Activated naive CD8-positive, alpha-beta T cell treated with anti-CD3 and anti-CD28 coated beads, Interleukin-2, amount 10 ng/mL, durations not matched to agents 7 days and 5 days (primary cell): ENCODE results near the gene EML6. TPM values are rescaled to one million over a fixed set of nuclear protein-coding genes. Genes with fewer than 3 reads are reported as not detected.
"Not testable (repeated sequence)": the region's sequence is repeated elsewhere in the genome, so short reads cannot be mapped to it uniquely, and the experiment has no call there.

ENCODE experiments used
- ATAC-seq: fragments of 150-1000 bp; cut with Tn5 transposase; one replicate; pipeline ENCODE4 v1.10.0; 2021; ENCODE audit warnings: low read depth, moderate library complexity
- POLR2A ChIA-PET: fragments of 350-600 bp; sonication (Branson Sonifier 250); formaldehyde crosslinking; loops from one replicate; lab custom pipeline; 2021; ENCODE audit warnings: antibody characterized with exemption; lab: Charles Lee
- DNase-seq: peaks from one replicate; pipeline ENCODE4 v3.0.0; 2021
- H3K27ac Mint-ChIP-seq: one replicate; pipeline ENCODE4 v1.8.0; 2022; ENCODE audit warnings: mild to moderate bottlenecking, mixed read lengths
- H3K27me3 Mint-ChIP-seq: one replicate; pipeline ENCODE4 v1.8.0; 2022; ENCODE audit warnings: mild to moderate bottlenecking, moderate library complexity, mixed read lengths
- H3K36me3 Mint-ChIP-seq: one replicate; pipeline ENCODE4 v1.8.0; 2021; ENCODE audit warnings: mild to moderate bottlenecking, mixed read lengths
- H3K4me1 Mint-ChIP-seq: one replicate; pipeline ENCODE4 v1.8.0; 2021; ENCODE audit warnings: mixed read lengths
- H3K4me3 Mint-ChIP-seq: one replicate; pipeline ENCODE4 v1.8.0; 2022; ENCODE audit warnings: mild to moderate bottlenecking, moderate library complexity, mixed read lengths
- H3K9me3 Mint-ChIP-seq: one replicate; pipeline ENCODE4 v1.8.0; 2021; ENCODE audit warnings: mixed read lengths
- total RNA-seq, 2 experiments: library from RNA; stranded (reverse); gene quantifications; one replicate each; pipeline ENCODE4 v1.2.3, GENCODE V29; 2021

Gene EML6
- total RNA-seq, 2 experiments from 2014 or later, result 2.1 to 2.4 TPM

- H3K27me3 Mint-ChIP-seq, result peaks cover 4% of the 10 kb centered on the region
- H3K36me3 Mint-ChIP-seq, result no peaks in the 10 kb centered on the region
- POLR2A ChIA-PET, result no interaction called here
- no peak overlapping the region for H3K27ac Mint-ChIP-seq
- DNase-seq (no peak), ATAC-seq (no peak)
- H3K9me3 Mint-ChIP-seq, result no peaks in the 10 kb centered on the region
- no peak overlapping the region for H3K4me3 Mint-ChIP-seq
- peaks cover 4% of the 10 kb centered on the region for H3K4me1 Mint-ChIP-seq
Observed at GRCh38 chr2:54836477-54836876, 113.0 kb downstream of the EML6 start.

- DNase-seq (peak; percentile 46), ATAC-seq (peak; percentile 71)
- Mint-ChIP-seq H3K27me3 (peaks cover 5% of the 10 kb centered on the region), H3K4me1 (peaks cover 4% of the 10 kb centered on the region), H3K9me3 (no peaks in the 10 kb centered on the region), H3K4me3 (no peak overlapping the region), H3K36me3 (no peaks in the 10 kb centered on the region), H3K27ac (no peak overlapping the region)
- POLR2A ChIA-PET, result no interaction called here
Observed at GRCh38 chr2:54838585-54839035, 115.1 kb downstream of the EML6 start.

GRCh38 chr2:54839461-54840255 is 116.2 kb downstream of the EML6 start:
- H3K4me1 Mint-ChIP-seq, result peaks cover 4% of the 10 kb centered on the region
- DNase-seq (no peak), ATAC-seq (no peak)
- no peaks in the 10 kb centered on the region for H3K36me3 Mint-ChIP-seq
- POLR2A ChIA-PET, result no interaction called here
- no peak overlapping the region for H3K27ac Mint-ChIP-seq
- H3K27me3 Mint-ChIP-seq, result peaks cover 3% of the 10 kb centered on the region
- H3K9me3 Mint-ChIP-seq, result no peaks in the 10 kb centered on the region
- H3K4me3 Mint-ChIP-seq, result no peak overlapping the region

GRCh38 chr2:54840559-54841468 is 117.4 kb downstream of the EML6 start:
- DNase-seq, result no peak
- Mint-ChIP-seq H3K4me1 (peaks cover 4% of the 10 kb centered on the region), H3K4me3 (no peak overlapping the region), H3K9me3 (no peaks in the 10 kb centered on the region), H3K27me3 (peaks cover 3% of the 10 kb centered on the region), H3K27ac (no peak overlapping the region), H3K36me3 (no peaks in the 10 kb centered on the region)
- no peak for ATAC-seq
- POLR2A ChIA-PET, result no interaction called here

GRCh38 chr2:54841500-54841899 is 118.0 kb downstream of the EML6 start:
- DNase-seq, H3K27ac Mint-ChIP-seq, H3K4me1 Mint-ChIP-seq, H3K27me3 Mint-ChIP-seq, POLR2A ChIA-PET, H3K36me3 Mint-ChIP-seq, H3K9me3 Mint-ChIP-seq, ATAC-seq, H3K4me3 Mint-ChIP-seq: not testable (repeated sequence)

GRCh38 chr2:54845094-54845493 is 121.6 kb downstream of the EML6 start:
- POLR2A ChIA-PET, result interaction anchor here (0.6 kb wide), 1 partner anchor 165 kb away, joined by 3 read pairs; no protein-coding TSS in a partner anchor
- DNase-seq (no peak), ATAC-seq (no peak)
- H3K4me1 Mint-ChIP-seq, result no peaks in the 10 kb centered on the region
- no peaks in the 10 kb centered on the region for H3K9me3 Mint-ChIP-seq
- H3K27me3 Mint-ChIP-seq, result peaks cover 1% of the 10 kb centered on the region
- H3K4me3 Mint-ChIP-seq, result no peak overlapping the region
- H3K36me3 Mint-ChIP-seq, result no peaks in the 10 kb centered on the region
- H3K27ac Mint-ChIP-seq, result no peak overlapping the region

- POLR2A ChIA-PET, result interaction anchor here (0.6 kb wide), 1 partner anchor 166 kb away, joined by 3 read pairs; no protein-coding TSS in a partner anchor
- H3K27me3 Mint-ChIP-seq, result peaks cover 1% of the 10 kb centered on the region
- no peak for ATAC-seq
- peaks cover 1% of the 10 kb centered on the region for H3K36me3 Mint-ChIP-seq
- no peaks in the 10 kb centered on the region for H3K9me3 Mint-ChIP-seq
- no peak for DNase-seq
- H3K4me1 Mint-ChIP-seq, result peaks cover 1% of the 10 kb centered on the region
- H3K4me3 Mint-ChIP-seq, result no peak overlapping the region
- H3K27ac Mint-ChIP-seq, result no peak overlapping the region
Observed at GRCh38 chr2:54845514-54845913, 122.1 kb downstream of the EML6 start.

- Mint-ChIP-seq H3K4me3 (no peak overlapping the region), H3K4me1 (peaks cover 2% of the 10 kb centered on the region), H3K27me3 (peaks cover 4% of the 10 kb centered on the region), H3K9me3 (no peaks in the 10 kb centered on the region), H3K27ac (no peak overlapping the region), H3K36me3 (peaks cover 1% of the 10 kb centered on the region)
- POLR2A ChIA-PET, result no interaction called here
- DNase-seq (no peak), ATAC-seq (no peak)
Observed at GRCh38 chr2:54850171-54851122, 127.0 kb downstream of the EML6 start.

- Mint-ChIP-seq H3K27me3 (peaks cover 4% of the 10 kb centered on the region), H3K4me1 (peaks cover 2% of the 10 kb centered on the region), H3K9me3 (no peaks in the 10 kb centered on the region), H3K27ac (no peak overlapping the region), H3K36me3 (peaks cover 1% of the 10 kb centered on the region), H3K4me3 (no peak overlapping the region)
- DNase-seq (no peak), ATAC-seq (no peak)
- POLR2A ChIA-PET, result no interaction called here
Observed at GRCh38 chr2:54853616-54854310, 130.3 kb downstream of the EML6 start.

GRCh38 chr2:54855434-54855833 is 132.0 kb downstream of the EML6 start:
- H3K4me1 Mint-ChIP-seq, result peaks cover 2% of the 10 kb centered on the region
- no peak overlapping the region for H3K27ac Mint-ChIP-seq
- no peak for DNase-seq
- H3K36me3 Mint-ChIP-seq, result peaks cover 1% of the 10 kb centered on the region
- no peak for ATAC-seq
- H3K27me3 Mint-ChIP-seq, result peaks cover 4% of the 10 kb centered on the region
- H3K9me3 Mint-ChIP-seq, result no peaks in the 10 kb centered on the region
- H3K4me3 Mint-ChIP-seq, result no peak overlapping the region
- POLR2A ChIA-PET, result no interaction called here

- no peak for ATAC-seq
- POLR2A ChIA-PET, result no interaction called here
- H3K4me3 Mint-ChIP-seq, result no peak overlapping the region
- no peaks in the 10 kb centered on the region for H3K4me1 Mint-ChIP-seq
- H3K27me3 Mint-ChIP-seq, result no peaks in the 10 kb centered on the region
- no peak overlapping the region for H3K27ac Mint-ChIP-seq
- DNase-seq, result no peak
- peaks cover 3% of the 10 kb centered on the region for H3K9me3 Mint-ChIP-seq
- H3K36me3 Mint-ChIP-seq, result no peaks in the 10 kb centered on the region
Observed at GRCh38 chr2:54858021-54858681, 134.7 kb downstream of the EML6 start.

GRCh38 chr2:54859416-54859815 is 136.0 kb downstream of the EML6 start:
- DNase-seq (no peak), ATAC-seq (no peak)
- H3K36me3 Mint-ChIP-seq, result no peaks in the 10 kb centered on the region
- POLR2A ChIA-PET, result no interaction called here
- no peaks in the 10 kb centered on the region for H3K27me3 Mint-ChIP-seq
- H3K27ac Mint-ChIP-seq, result no peak overlapping the region
- no peak overlapping the region for H3K4me3 Mint-ChIP-seq
- H3K4me1 Mint-ChIP-seq, result no peaks in the 10 kb centered on the region
- peaks cover 3% of the 10 kb centered on the region for H3K9me3 Mint-ChIP-seq
